Neural cell (in vitro differentiated cells): Measurements from ENCODE around the gene NCF2. TPM values are rescaled to one million over a fixed set of nuclear protein-coding genes. Genes with fewer than 3 reads are reported as not detected.

Experiments
- H2AFZ ChIP-seq: fragments of 200-600, 300-800 bp; sonication (generic), shearing (Covaris generic); 2 replicates; pipeline ENCODE4 v1.6.0; 2014; ENCODE audit warnings: low read depth, mild to moderate bottlenecking, antibody characterized with exemption, low read length, moderate library complexity
- H3F3A ChIP-seq: fragments of 200-600 bp; shearing (Covaris generic); 2 replicates; pipeline ENCODE4 v1.6.1; 2016; ENCODE audit warnings: mild to moderate bottlenecking, moderate library complexity, mixed read lengths, antibody characterized with exemption, low read length; ENCODE audit not compliant: insufficient read depth, poor library complexity, severe bottlenecking
- H3K27ac ChIP-seq: fragments of 200-600, 300-800 bp; sonication (generic), shearing (Covaris generic); 2 replicates; pipeline ENCODE4 v1.5.1; 2014; ENCODE audit warnings: mild to moderate bottlenecking, low read length, moderate library complexity
- H3K27me3 ChIP-seq: fragments of 300-800, 200-600 bp; sonication (generic), shearing (Covaris generic); 2 replicates; pipeline ENCODE4 v1.6.0; 2014; ENCODE audit warnings: mild to moderate bottlenecking, low read depth, low read length, moderate library complexity; ENCODE audit not compliant: insufficient read depth
- H3K36me3 ChIP-seq: fragments of 300-800, 200-600 bp; sonication (generic), shearing (Covaris generic); 2 replicates; pipeline ENCODE4 v1.5.1; 2014; ENCODE audit warnings: mild to moderate bottlenecking, antibody characterized with exemption, low read length, moderate library complexity; ENCODE audit not compliant: insufficient read depth
- H3K4me2 ChIP-seq: fragments of 300-800, 200-600 bp; sonication (generic), shearing (Covaris generic); 2 replicates; pipeline ENCODE4 v1.6.0; 2014; ENCODE audit warnings: mild to moderate bottlenecking, low read length
- H3K4me3 ChIP-seq: fragments of 300-800, 200-600 bp; sonication (generic), shearing (Covaris generic); 2 replicates; pipeline ENCODE4 v1.5.1; 2014; ENCODE audit warnings: mild to moderate bottlenecking, low read length, moderate library complexity
- H3K79me2 ChIP-seq: fragments of 200-600 bp; shearing (Covaris generic); replicated peaks from 2 replicates; pipeline ENCODE4 v1.6.0; 2014; ENCODE audit warnings: mild to moderate bottlenecking, low read length, moderate library complexity; ENCODE audit not compliant: insufficient read depth
- H3K9ac ChIP-seq: fragments of 300-800, 200-600 bp; sonication (generic), shearing (Covaris generic); 2 replicates; pipeline ENCODE4 v1.6.1; 2016; ENCODE audit warnings: mild to moderate bottlenecking, low read length, mixed read lengths
- H3K9me2 ChIP-seq: fragments of 200-600 bp; shearing (Covaris generic); 2 replicates; pipeline ENCODE4 v1.6.1; 2016; ENCODE audit warnings: mild to moderate bottlenecking, low read length, mixed read lengths; ENCODE audit not compliant: insufficient read depth
- H3K9me3 ChIP-seq: fragments of 200-600, 300-800 bp; sonication (generic), shearing (Covaris generic); 2 replicates; pipeline ENCODE4 v1.6.1; 2016; ENCODE audit warnings: mild to moderate bottlenecking, mixed run types, low read length, moderate library complexity, mixed read lengths
- H4K20me1 ChIP-seq: fragments of 200-600 bp; shearing (Covaris generic); 2 replicates; pipeline ENCODE4 v1.6.1; 2016; ENCODE audit warnings: mild to moderate bottlenecking, mixed run types; ENCODE audit not compliant: insufficient read depth
- CTCF ChIP-seq: fragments of 450-650 bp; IDR thresholded peaks from 2 replicates; pipeline ENCODE4 v1.5.1; 2014; ENCODE audit warnings: antibody characterized with exemption, mild to moderate bottlenecking, moderate library complexity; ENCODE audit not compliant: poor library complexity, severe bottlenecking
- EP300 ChIP-seq: fragments of 450-650 bp; conservative IDR thresholded peaks from 2 replicates; pipeline ENCODE4 v1.6.1; 2014; ENCODE audit warnings: antibody characterized with exemption, mild to moderate bottlenecking, moderate library complexity; ENCODE audit not compliant: poor library complexity, severe bottlenecking
- EZH2 ChIP-seq: fragments of 200-600, 300-800 bp; shearing (Covaris generic), sonication (generic); IDR thresholded peaks from 2 replicates; pipeline ENCODE4 v1.6.1; 2014; ENCODE audit warnings: antibody characterized with exemption, low read length, borderline replicate concordance, mild to moderate bottlenecking; ENCODE audit not compliant: insufficient read depth, poor library complexity, severe bottlenecking
- MXI1 ChIP-seq: fragments of 450-650 bp; conservative IDR thresholded peaks from 2 replicates; pipeline ENCODE4 v1.6.1; 2014; ENCODE audit warnings: antibody characterized with exemption, mild to moderate bottlenecking; ENCODE audit not compliant: poor library complexity, severe bottlenecking
- POLR2AphosphoS5 ChIP-seq: IDR thresholded peaks from 2 replicates; pipeline ENCODE4 v1.6.1; 2012
- RAD21 ChIP-seq: fragments of 450-650 bp; conservative IDR thresholded peaks from 2 replicates; pipeline ENCODE4 v1.6.1; 2014; ENCODE audit warnings: antibody characterized with exemption, mild to moderate bottlenecking, moderate library complexity
- REST ChIP-seq: IDR thresholded peaks from 2 replicates; pipeline ENCODE4 v1.6.1; 2012; ENCODE audit warnings: borderline replicate concordance
- SMC3 ChIP-seq: fragments of 450-650 bp; conservative IDR thresholded peaks from 2 replicates; pipeline ENCODE4 v1.6.1; 2014; ENCODE audit warnings: antibody characterized with exemption, mild to moderate bottlenecking, moderate library complexity; ENCODE audit not compliant: poor library complexity
- TAF1 ChIP-seq: IDR thresholded peaks from 2 replicates; pipeline ENCODE4 v1.6.1; 2012; ENCODE audit warnings: low read depth
- polyA plus RNA-seq: library from polyadenylated mRNA; depleted of rRNA; stranded (reverse); fragments of >200 nt; gene quantifications from 2 replicates; pipeline ENCODE4 v1.2.3, GENCODE V29; 2014

The NCF2 gene
- polyA plus RNA-seq, 1 donor from 2014 or later: not detected

- TF ChIP-seq TAF1 (no peak), POLR2AphosphoS5 (no peak), REST (no peak), SMC3 (no peak), EZH2 (no peak), EP300 (no peak), RAD21 (no peak), MXI1 (no peak), CTCF (no peak)
- peaks cover 3% of the 10 kb centered on the region for H3K79me2 ChIP-seq
- H3K36me3 ChIP-seq: peaks cover 16% of the 10 kb centered on the region
- H3K4me2 ChIP-seq: no peak overlapping the region
- no peaks in the 10 kb centered on the region for H4K20me1 ChIP-seq
- no peaks in the 10 kb centered on the region for H3K9me3 ChIP-seq
- H2AFZ ChIP-seq: no peak overlapping the region
- H3K27ac ChIP-seq: no peak overlapping the region
- H3K27me3 ChIP-seq: no peaks in the 10 kb centered on the region
- H3K9me2 ChIP-seq: no peaks in the 10 kb centered on the region
- H3K4me3 ChIP-seq: no peak overlapping the region
- no peaks in the 10 kb centered on the region for H3F3A ChIP-seq
- no peak overlapping the region for H3K9ac ChIP-seq
Observed at GRCh38 chr1:183515002-183515689, 75.1 kb downstream of the NCF2 start.

- Histone ChIP-seq H3F3A (no peaks in the 10 kb centered on the region), H3K9me3 (no peaks in the 10 kb centered on the region), H3K27me3 (no peaks in the 10 kb centered on the region), H3K9me2 (no peaks in the 10 kb centered on the region), H3K4me3 (no peak overlapping the region), H4K20me1 (no peaks in the 10 kb centered on the region), H3K4me2 (no peak overlapping the region), H3K27ac (no peak overlapping the region), H2AFZ (no peak overlapping the region), H3K79me2 (peaks cover 3% of the 10 kb centered on the region), H3K36me3 (peaks cover 16% of the 10 kb centered on the region), H3K9ac (no peak overlapping the region)
- TF ChIP-seq RAD21: no peak
- no peak for TF ChIP-seq MXI1
- no peak for TF ChIP-seq EP300
- no peak for TF ChIP-seq EZH2
- no peak for TF ChIP-seq POLR2AphosphoS5
- no peak for TF ChIP-seq TAF1
- TF ChIP-seq CTCF: no peak
- no peak for TF ChIP-seq SMC3
- no peak for TF ChIP-seq REST
Observed at GRCh38 chr1:183514235-183514634, 76.0 kb downstream of the NCF2 start.
